ELF-1 (cell line): ENCODE measurements around the gene GP5.

Experiments
- DNase-seq: peaks from one replicate; pipeline ENCODE4 v3.0.0-alpha.2; 2016; ENCODE audit warnings: low read depth, low spot score

GP5 gene, protein sequence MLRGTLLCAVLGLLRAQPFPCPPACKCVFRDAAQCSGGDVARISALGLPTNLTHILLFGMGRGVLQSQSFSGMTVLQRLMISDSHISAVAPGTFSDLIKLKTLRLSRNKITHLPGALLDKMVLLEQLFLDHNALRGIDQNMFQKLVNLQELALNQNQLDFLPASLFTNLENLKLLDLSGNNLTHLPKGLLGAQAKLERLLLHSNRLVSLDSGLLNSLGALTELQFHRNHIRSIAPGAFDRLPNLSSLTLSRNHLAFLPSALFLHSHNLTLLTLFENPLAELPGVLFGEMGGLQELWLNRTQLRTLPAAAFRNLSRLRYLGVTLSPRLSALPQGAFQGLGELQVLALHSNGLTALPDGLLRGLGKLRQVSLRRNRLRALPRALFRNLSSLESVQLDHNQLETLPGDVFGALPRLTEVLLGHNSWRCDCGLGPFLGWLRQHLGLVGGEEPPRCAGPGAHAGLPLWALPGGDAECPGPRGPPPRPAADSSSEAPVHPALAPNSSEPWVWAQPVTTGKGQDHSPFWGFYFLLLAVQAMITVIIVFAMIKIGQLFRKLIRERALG

DNA sequence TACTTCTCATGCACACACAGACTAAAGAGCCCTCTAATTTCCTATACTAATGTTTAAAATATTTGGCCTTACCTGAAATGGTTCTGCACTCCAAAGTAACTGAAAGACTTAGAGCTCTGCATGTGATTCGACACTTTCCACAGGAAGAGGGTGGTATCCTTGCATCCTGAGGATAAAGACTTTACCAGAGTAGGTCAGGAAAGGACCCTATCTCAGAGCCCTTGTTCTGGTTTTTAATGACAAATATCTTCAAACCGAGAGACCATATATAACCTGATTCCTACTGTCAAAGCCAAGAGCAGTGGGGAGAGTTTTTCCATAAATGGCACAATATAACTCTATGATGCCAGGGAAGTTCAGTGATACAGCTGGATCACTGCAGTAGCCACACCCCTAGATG lies at the start of gene GP5:
TSS of gene GP5 (minus strand) at position 101 of the 400 bp plus-strand sequence. CDS start 984 bp downstream, outside the sequence.
- DNase-seq: no peak

DNA sequence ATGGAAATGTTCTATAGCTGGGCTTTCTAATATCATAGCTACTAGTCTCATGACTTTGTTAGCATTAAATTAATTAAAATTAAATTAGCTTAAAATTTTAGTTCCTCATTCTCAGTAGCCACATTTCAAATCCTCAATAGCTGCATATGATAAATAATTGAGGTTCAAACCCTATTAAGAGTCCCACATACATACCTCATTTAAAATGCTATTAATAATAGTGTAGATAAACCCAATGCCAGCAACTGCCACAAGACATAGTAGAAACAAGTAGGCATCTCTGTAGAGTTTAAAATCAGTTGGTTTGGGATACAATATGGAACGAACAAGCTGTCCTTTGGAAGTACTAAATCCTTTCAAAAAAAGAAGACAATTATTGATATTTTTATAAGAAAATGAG lies 48.6 kb upstream of the GP5 start:
- DNase-seq: no peak

DNA sequence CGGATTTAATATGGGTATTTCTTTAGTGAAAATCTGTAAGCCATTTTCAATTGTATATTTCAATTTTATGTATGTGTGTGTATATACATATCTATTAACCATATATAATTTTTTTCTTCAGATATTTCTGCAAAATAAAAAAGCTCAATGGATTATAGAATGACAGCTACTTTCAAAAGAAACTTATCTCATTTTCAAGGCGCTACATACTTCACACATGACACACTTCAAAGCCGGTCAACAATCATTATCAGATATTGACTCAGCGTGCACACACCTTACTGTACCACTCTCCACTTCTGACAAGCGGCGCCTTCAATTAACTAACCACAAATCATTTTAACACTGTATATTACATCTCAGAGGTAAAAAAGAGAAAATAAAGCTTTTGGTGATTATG lies 48.1 kb upstream of the GP5 start:
- no peak for DNase-seq

- no peak for DNase-seq
Measured at GRCh38 chr3:194446754-194447153, 47.7 kb upstream of the GP5 start.

- DNase-seq: no peak
Measured at GRCh38 chr3:194446172-194446571, 47.1 kb upstream of the GP5 start.

GRCh38 chr3:194443901-194444300 lies 44.8 kb upstream of the GP5 start:
- DNase-seq: no peak

DNA sequence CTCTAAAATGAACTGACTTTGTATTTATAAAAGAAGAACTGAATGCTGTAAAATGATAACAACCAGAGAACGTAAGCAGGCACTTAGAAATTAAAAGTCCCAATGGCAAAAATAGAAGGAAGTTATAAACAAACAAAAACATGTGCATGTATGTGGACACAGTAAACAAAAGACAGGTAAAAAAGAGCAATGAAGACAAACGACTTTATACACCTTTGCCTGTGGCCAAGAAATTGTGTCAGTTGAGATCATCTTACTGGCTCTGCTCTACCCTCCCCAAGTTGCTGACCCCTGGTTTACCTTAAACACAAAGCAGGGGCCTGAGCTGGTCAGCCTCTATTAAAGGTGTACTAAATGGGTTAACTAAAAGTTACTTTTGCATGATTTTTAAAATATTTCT lies 41.7 kb upstream of the GP5 start:
- no peak for DNase-seq

DNA sequence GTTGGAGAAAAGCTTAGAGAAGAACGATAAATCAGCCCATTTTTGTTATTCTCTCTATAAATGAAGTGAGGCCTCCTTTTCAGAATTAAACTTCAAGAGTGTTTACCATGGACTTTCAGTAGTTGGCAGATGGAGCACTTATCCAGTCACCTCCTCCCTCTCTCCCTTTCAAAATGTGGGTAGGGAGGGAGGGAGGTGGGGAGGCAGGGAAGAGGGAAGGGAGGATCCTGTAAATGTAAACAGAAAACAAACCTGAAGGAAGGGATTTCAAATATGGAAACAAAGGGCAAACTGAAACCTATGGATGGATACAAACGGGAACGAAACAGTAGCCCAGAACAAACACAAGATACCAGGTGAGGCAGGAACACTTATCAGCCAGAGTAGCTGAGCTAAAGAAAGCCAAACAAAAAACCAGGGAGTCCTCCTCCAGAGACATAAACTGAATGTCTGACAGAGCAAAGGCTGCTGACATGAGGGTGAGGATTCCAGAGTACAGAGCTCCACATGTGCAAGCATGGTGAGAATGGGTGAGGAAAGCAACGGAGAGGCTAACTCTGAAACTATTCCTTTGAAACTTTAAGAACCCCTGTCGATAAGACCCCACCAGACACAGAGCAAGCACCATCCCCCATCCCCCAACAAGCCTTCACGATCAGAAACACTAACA lies 41.0 kb upstream of the GP5 start:
- no peak for DNase-seq

DNA sequence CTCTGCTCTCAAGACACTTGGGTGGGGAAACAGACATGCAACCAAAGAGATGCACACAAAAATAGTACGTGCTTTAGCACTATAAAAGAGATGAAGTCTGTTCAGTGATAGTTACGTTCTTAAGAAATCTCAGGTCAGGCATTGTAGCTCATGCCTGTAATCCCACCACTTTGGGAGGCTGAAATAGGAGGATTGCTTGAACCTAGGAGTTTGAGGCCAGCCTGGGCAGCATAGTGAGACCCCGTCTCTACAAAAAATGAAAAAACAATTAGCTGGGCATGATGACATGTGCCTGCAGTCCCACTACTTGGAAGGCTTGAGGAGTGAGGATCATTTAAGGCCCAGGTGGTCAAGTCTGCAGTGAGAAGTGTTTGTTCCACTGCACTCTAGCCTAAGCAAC lies 35.4 kb upstream of the GP5 start:
- DNase-seq: no peak

DNA sequence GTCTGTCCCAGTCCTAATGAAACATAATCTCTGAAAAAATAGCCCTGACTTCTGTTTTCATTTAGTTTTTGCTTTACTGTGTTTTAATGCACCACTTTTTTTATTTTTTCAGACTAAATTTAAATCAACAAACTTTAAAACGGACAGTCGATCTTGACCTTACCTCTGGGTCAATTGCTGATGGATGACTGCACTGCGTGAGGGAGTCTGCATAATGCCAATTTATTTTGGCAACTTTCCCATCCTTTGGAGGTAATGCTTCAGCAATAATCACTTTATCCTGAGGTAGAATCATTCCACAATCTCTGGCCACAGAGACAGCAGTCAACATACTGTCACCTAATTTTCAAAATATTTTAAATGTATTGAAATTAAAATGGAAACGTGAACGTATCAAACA lies 32.5 kb upstream of the GP5 start:
- no peak for DNase-seq

DNA sequence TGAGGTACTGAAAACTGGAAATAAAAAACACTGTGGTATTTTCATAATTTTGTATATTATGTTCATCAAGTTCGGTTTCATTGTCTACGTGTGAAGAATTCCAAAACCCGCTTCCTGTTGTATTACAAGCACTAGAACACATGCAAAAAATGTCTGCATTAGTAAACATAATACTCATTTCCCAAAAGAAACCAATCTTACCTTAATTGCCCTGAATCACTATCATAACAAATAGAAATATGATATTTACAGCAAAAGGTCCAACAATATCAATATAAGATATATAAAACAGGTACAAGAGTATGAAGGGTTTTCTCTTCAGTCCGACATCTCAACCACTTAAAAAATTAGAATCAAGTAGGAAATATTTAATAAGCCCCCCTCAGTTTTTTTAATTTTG lies 26.3 kb upstream of the GP5 start:
- DNase-seq: no peak

- DNase-seq: no peak
Measured at GRCh38 chr3:194424953-194425352, 25.9 kb upstream of the GP5 start.

DNA sequence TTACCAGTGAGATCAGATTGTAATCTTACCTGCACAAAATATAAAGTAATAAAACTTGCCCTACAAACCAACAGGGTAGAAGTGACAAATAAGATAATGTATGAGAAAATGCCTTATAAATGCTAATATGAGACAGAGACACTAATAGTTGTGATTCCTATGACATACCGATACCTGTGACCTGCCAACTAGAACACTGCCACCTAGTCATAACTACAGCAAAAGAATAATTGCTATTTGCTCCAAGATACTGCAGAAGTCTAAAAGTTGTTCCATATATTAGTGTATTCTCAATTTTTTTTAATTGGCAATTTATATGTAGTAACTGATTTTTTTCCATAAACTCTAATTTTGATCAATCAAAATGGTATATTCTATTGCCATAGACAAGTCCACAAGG lies 25.3 kb upstream of the GP5 start:
- DNase-seq: no peak

- DNase-seq: no peak
Measured at GRCh38 chr3:194423317-194423716, 24.3 kb upstream of the GP5 start.

DNA sequence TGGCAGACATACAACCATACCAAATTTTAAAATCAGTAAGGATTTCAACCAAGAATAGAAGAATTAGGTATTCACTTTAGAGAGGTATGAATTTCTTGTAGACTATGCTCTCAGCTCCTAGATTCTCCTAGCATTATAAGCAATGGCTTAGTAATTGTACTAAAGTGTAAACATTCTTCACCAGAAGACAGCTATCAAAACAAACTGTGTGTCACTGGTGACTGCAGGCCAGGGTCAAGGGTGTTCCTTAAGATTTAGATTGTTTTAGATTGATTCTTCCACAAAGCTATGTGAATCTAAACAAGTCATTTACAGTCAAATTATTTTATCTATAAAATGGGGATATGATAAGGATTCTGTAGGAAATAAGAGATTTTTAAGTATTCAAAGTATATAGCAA lies 23.1 kb upstream of the GP5 start:
- DNase-seq: no peak

DNA sequence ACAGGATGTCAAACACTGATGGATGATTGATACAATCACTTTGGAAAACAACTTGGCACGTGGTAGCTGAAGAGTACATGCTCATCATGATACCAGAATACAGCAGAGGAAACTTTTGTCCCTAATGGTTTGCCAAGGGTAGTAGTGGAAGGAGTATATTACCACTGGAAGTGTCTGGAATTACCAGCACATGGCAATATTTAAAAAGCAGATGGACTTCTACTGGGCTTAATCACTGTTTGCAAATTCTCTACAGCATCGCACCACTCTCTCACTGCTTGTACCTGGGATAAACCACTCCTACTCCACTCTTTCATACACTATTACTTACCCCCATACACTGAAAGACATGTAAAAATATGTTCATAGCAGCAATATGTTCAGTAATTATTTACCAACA lies 19.6 kb upstream of the GP5 start:
- DNase-seq: no peak

DNA sequence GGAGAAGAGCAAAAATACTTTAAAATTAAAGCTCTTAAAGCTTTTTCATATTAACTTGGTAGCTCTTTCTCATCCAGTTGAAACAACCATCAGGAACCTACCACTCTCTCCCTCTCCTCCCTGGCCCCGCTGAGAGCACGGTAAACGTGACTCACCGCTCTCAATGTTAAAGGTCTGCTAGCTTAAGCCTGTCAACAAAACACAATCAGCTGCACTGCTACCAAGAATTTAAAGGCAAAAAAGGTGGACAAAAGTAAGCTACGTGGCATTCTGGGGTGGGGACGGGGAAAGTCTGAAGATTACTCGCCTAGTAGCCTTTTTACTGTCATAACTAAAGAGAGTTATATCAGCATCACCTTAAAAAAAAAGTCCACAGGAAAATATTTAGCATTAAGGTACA lies 8.4 kb upstream of the GP5 start:
- no peak for DNase-seq

- no peak for DNase-seq
Measured at GRCh38 chr3:194405766-194406165, 6.7 kb upstream of the GP5 start.

GRCh38 chr3:194404365-194405140 lies 5.5 kb upstream of the GP5 start:
- DNase-seq: no peak

GRCh38 chr3:194401868-194402329 lies 2.8 kb upstream of the GP5 start:
- DNase-seq: no peak

DNA sequence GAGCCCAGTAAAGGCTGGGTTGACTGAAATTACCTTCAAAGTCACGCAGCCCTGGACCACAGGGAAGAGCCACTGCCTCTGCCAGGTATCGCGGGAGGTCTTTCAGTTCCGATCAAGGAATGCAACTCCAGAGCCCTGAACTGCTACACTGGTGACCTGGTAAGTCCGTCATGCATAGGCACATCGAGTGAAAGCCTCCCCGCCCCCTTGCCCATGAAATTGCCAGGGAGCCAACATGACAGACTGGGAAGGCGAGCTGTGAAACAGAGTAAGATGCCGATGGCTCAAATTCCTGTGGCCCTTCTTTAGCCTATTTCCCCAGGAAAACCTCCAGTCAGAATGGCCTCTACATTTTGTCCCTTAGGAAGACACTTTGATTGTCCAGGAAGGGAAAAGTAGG lies 2.3 kb upstream of the GP5 start:
- DNase-seq: no peak

DNA sequence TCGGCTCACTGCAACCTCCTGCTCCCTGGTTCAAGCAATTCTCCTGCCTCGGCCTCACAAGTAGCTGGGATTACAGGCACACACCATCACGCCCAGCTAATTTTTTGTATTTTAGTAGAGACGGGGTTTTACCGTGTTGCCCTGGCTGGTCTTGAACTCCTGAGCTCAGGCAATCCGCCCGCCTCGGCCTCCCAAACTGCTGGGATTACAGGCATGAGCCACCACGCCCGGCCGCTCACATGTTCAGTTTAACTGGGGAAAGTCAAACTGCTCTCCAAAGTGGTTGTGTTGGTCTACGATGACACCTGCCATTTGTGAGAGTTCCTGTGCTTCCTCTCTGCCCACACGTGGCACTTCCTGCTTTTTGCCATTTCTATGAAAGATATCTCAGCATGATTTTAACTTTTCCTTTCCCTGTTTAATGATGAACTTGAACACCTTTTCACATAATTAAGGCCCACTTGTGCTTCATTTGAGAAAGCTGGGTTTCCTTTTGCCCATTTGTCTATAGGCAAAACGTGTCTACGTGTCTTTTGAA lies 877 bp upstream of the GP5 start:
- no peak for DNase-seq
